C4-2B (cell line): Measurements from ENCODE around the gene OTOS.

Experiments used
- H3K27ac ChIP-seq: fragments of 450-650 bp; 2 replicates; pipeline ENCODE4 v1.5.1; 2017
- CTCF ChIP-seq: fragments of 450-650 bp; conservative IDR thresholded peaks from 2 replicates; pipeline ENCODE4 v1.5.1; 2017; ENCODE audit warnings: mild to moderate bottlenecking
- ZFX ChIP-seq: fragments of 450-650 bp; IDR thresholded peaks from 2 replicates; pipeline ENCODE4 v1.6.1; 2017

OTOS gene

GRCh38 chr2:240162939-240163714 is 22.7 kb upstream of the OTOS start:
- no peak overlapping the region for H3K27ac ChIP-seq
- TF ChIP-seq CTCF, result no peak
- no peak for TF ChIP-seq ZFX

GRCh38 chr2:240162531-240162930 is 22.1 kb upstream of the OTOS start:
- H3K27ac ChIP-seq, result no peak overlapping the region
- no peak for TF ChIP-seq ZFX
- no peak for TF ChIP-seq CTCF

GRCh38 chr2:240162032-240162431 is 21.6 kb upstream of the OTOS start:
- TF ChIP-seq ZFX (no peak), CTCF (no peak)

GRCh38 chr2:240161087-240161750 is 20.8 kb upstream of the OTOS start:
- TF ChIP-seq CTCF (no peak), ZFX (no peak)
- no peak overlapping the region for H3K27ac ChIP-seq

More at GRCh38 chr2:240162032-240162431, 21.6 kb upstream of the OTOS start:
- H3K27ac ChIP-seq, result no peak overlapping the region

GRCh38 chr2:240160291-240161086 is 20.0 kb upstream of the OTOS start:
- no peak for TF ChIP-seq CTCF
- TF ChIP-seq ZFX, result no peak
- H3K27ac ChIP-seq, result no peak overlapping the region

- TF ChIP-seq ZFX, result no peak
- no peak for TF ChIP-seq CTCF
- no peak overlapping the region for H3K27ac ChIP-seq
Measured at GRCh38 chr2:240159251-240159839, 18.9 kb upstream of the OTOS start.

GRCh38 chr2:240157147-240157470 is 16.7 kb upstream of the OTOS start:
- no peak overlapping the region for H3K27ac ChIP-seq
- no peak for TF ChIP-seq CTCF
- TF ChIP-seq ZFX, result no peak
